WTC11 (cell line): Measurements from ENCODE around the gene SPATA13.

ENCODE experiments used
- ATF3 ChIP-seq: sonication (generic); formaldehyde crosslinking; conservative IDR thresholded peaks from 2 replicates; pipeline ENCODE4 v1.8.1; 2022; ENCODE audit warnings: mild to moderate bottlenecking, missing genetic modification reagents
- CTCF ChIP-seq: fragments of 200-600 bp; IDR thresholded peaks from 2 replicates; pipeline ENCODE4 v1.8.0; 2022; ENCODE audit warnings: antibody characterized with exemption
- NR1H2 ChIP-seq: sonication (generic); formaldehyde crosslinking; IDR thresholded peaks from 2 replicates; pipeline ENCODE4 v1.9.0; 2021; ENCODE audit warnings: mild to moderate bottlenecking, moderate library complexity, missing genetic modification reagents
- ZNF121 ChIP-seq: sonication (generic); formaldehyde crosslinking; IDR thresholded peaks from 2 replicates; pipeline ENCODE4 v1.8.0; 2023; ENCODE audit warnings: missing genetic modification reagents
- TF ChIP-seq, protein P1 (sequence below): sonication (generic); formaldehyde crosslinking; IDR thresholded peaks from 2 replicates; pipeline ENCODE4 v1.8.1; 2023; ENCODE audit warnings: mild to moderate bottlenecking, missing genetic modification reagents, borderline replicate concordance

- TF ChIP-seq ZNF121 (CRISPR knock-in tag): no peak
- TF ChIP-seq CTCF: no peak
- TF ChIP-seq NR1H2 (CRISPR knock-in tag): no peak
- TF ChIP-seq, protein P1, sequence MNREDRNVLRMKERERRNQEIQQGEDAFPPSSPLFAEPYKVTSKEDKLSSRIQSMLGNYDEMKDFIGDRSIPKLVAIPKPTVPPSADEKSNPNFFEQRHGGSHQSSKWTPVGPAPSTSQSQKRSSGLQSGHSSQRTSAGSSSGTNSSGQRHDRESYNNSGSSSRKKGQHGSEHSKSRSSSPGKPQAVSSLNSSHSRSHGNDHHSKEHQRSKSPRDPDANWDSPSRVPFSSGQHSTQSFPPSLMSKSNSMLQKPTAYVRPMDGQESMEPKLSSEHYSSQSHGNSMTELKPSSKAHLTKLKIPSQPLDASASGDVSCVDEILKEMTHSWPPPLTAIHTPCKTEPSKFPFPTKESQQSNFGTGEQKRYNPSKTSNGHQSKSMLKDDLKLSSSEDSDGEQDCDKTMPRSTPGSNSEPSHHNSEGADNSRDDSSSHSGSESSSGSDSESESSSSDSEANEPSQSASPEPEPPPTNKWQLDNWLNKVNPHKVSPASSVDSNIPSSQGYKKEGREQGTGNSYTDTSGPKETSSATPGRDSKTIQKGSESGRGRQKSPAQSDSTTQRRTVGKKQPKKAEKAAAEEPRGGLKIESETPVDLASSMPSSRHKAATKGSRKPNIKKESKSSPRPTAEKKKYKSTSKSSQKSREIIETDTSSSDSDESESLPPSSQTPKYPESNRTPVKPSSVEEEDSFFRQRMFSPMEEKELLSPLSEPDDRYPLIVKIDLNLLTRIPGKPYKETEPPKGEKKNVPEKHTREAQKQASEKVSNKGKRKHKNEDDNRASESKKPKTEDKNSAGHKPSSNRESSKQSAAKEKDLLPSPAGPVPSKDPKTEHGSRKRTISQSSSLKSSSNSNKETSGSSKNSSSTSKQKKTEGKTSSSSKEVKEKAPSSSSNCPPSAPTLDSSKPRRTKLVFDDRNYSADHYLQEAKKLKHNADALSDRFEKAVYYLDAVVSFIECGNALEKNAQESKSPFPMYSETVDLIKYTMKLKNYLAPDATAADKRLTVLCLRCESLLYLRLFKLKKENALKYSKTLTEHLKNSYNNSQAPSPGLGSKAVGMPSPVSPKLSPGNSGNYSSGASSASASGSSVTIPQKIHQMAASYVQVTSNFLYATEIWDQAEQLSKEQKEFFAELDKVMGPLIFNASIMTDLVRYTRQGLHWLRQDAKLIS (CRISPR knock-in tag): no peak
- TF ChIP-seq ATF3 (CRISPR knock-in tag): no peak
Measured at GRCh38 chr13:24323036-24323738, 162.7 kb downstream of the SPATA13 start.
